A673 (cell line): Measurements from ENCODE around the gene RPP25L. TPM values are rescaled to one million over a fixed set of nuclear protein-coding genes. Genes with fewer than 3 reads are reported as not detected.

Experiments used
- BruUV-seq: library from RNA; stranded (reverse); fragments of 400-500 nt; replicated peaks from 2 replicates; lab custom pipeline; 2021; lab: Mats Ljungman, UMichigan
- CTCF ChIA-PET: fragments of 300-600 bp; sonication (Branson Sonifier 250); formaldehyde crosslinking; loops from one replicate; lab custom pipeline; 2022; ENCODE audit warnings: antibody characterized with exemption; lab: Charles Lee
- POLR2A ChIA-PET: fragments of 300-600 bp; sonication (Branson Sonifier 250); formaldehyde crosslinking; loops from one replicate; lab custom pipeline; 2022; ENCODE audit warnings: antibody characterized with exemption; ENCODE audit not compliant: low non-redundant PET; lab: Charles Lee
- DNase-seq: peaks from one replicate; pipeline ENCODE4 v3.0.0-alpha.2; 2015; ENCODE audit warnings: low spot score
- H3K27ac ChIP-seq: fragments of 200-600 bp; sonication (generic); 2 replicates; pipeline ENCODE4 v1.5.1; 2016; ENCODE audit warnings: mixed run types, low read depth, mild to moderate bottlenecking, mixed read lengths, antibody characterized with exemption, low read length; ENCODE audit not compliant: poor library complexity, severe bottlenecking
- H3K27me3 ChIP-seq: fragments of 200-600 bp; sonication (generic); replicated peaks from 2 replicates; pipeline ENCODE4 v1.6.1; 2017; ENCODE audit warnings: mixed run types, low read depth, mild to moderate bottlenecking, mixed read lengths, antibody characterized with exemption, low read length; ENCODE audit not compliant: insufficient read depth, poor library complexity
- H3K36me3 ChIP-seq: fragments of 200-600 bp; sonication (generic); 2 replicates; pipeline ENCODE4 v1.6.1; 2016; ENCODE audit warnings: mixed run types, mild to moderate bottlenecking, mixed read lengths, antibody characterized with exemption, low read length; ENCODE audit not compliant: insufficient read depth, poor library complexity, severe bottlenecking
- H3K4me1 ChIP-seq: fragments of 200-600 bp; sonication (generic); 2 replicates; pipeline ENCODE4 v1.6.1; 2017; ENCODE audit warnings: mixed run types, mild to moderate bottlenecking, mixed read lengths, antibody characterized with exemption, low read length; ENCODE audit not compliant: insufficient read depth, poor library complexity, severe bottlenecking
- H3K4me3 ChIP-seq: fragments of 200-600 bp; sonication (generic); 2 replicates; pipeline ENCODE4 v1.5.1; 2016; ENCODE audit warnings: low read depth, mixed run types, mild to moderate bottlenecking, mixed read lengths, low read length; ENCODE audit not compliant: poor library complexity, severe bottlenecking
- H3K9me3 ChIP-seq: fragments of 200-600 bp; sonication (generic); 2 replicates; pipeline ENCODE4 v1.6.1; 2016; ENCODE audit warnings: mixed run types, low read depth, mild to moderate bottlenecking, mixed read lengths, antibody characterized with exemption, low read length; ENCODE audit not compliant: poor library complexity, severe bottlenecking
- CTCF ChIP-seq: fragments of 300-800, 200-600 bp; sonication (generic); conservative IDR thresholded peaks from 2 replicates; pipeline ENCODE4 v1.5.1; 2017; ENCODE audit warnings: low read depth, mild to moderate bottlenecking, antibody characterized with exemption, low read length, moderate library complexity, mixed read lengths
- EZH2 ChIP-seq: fragments of 200-600 bp; sonication (generic); IDR thresholded peaks from 2 replicates; pipeline ENCODE4 v1.6.1; 2017; ENCODE audit warnings: borderline replicate concordance, low read depth, mild to moderate bottlenecking, mixed read lengths, antibody characterized with exemption, low read length; ENCODE audit not compliant: poor library complexity, severe bottlenecking
- intact Hi-C: fragments of 100-400 bp; cut with micrococcal nuclease; formaldehyde crosslinking; loops from one replicate; pipeline ENCODE4 v1.10.0; 2022; ENCODE audit not compliant: unreplicated experiment
- total RNA-seq: library from RNA; stranded (reverse); gene quantifications from 2 replicates; pipeline ENCODE4 v1.2.3, GENCODE V29; 2021

Gene RPP25L
- total RNA-seq, 1 experiment from 2014 or later: 19.7 TPM

DNA sequence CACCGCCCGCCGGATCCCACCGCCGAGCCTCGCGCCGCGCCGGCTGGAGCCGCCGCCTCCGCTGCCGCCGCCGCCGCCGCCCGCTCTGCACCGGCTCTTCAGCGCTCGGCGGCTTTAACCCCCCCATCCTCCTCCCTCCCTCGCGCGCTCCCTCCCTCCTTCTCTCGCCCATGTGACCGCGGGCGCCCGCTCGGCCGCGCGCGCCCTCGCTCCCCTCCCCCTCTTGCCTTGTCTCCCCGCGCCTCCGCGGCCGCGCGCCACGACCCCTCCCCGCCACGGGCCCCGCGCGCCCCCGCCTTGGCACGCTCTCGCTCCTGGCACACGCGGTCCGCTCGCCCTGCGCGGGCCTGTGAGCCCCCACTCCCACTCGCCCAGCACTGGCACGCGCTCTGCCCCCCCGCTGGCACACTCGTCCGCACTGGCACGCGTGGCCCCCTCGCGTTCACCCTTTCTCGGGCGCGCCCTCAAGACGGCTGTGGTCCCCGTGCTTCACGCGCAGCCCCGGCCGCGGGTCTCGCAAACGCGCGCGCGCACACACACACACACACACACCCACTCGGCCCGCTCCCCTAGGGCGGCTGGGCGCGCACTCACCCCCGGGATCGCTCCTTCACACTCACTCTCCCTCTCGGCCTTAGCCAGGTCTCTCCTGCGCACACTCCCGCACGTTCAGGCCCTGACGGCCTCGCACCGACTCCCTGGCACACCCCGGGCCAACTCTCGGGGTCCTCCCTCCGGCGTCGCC, 22.1 kb downstream of the RPP25L start, which contains the start of gene CNTFR:
Gene CNTFR (minus strand): TSS at position 89 of the 745 bp plus-strand sequence. CDS start 20,743 bp downstream, outside the sequence.
- Histone ChIP-seq H3K4me1 (peaks cover 15% of the 10 kb centered on the region), H3K4me3 (peak within 1 kb of the TSS; percentile 60), H3K27me3 (peaks cover 45% of the 10 kb centered on the region), H3K36me3 (no peaks in the 10 kb centered on the region), H3K27ac (peak within 1 kb of the TSS; percentile 49), H3K9me3 (no peaks in the 10 kb centered on the region)
- ChIA-PET CTCF (interaction anchor here (0.8 kb wide), 1 partner anchor 185 kb away, joined by 3 read pairs; no protein-coding TSS in a partner anchor), POLR2A (no interaction called here)
- intact Hi-C loops: loop anchor here (2.0 to 5.0 kb wide), 3 partner anchors 153 to 258 kb away; no protein-coding TSS in a partner anchor
- DNase-seq: peak; percentile 58
- no peak for TF ChIP-seq EZH2
- TF ChIP-seq CTCF: no peak
- BruUV-seq: no TSS peak

GRCh38 chr9:34588671-34589635, 22.9 kb downstream of the RPP25L start:
- POLR2A ChIA-PET: no interaction called here
- no TSS peak for BruUV-seq
- Histone ChIP-seq H3K9me3 (no peaks in the 10 kb centered on the region), H3K27me3 (peaks cover 45% of the 10 kb centered on the region), H3K4me3 (peak overlapping the region; percentile 60), H3K36me3 (no peaks in the 10 kb centered on the region), H3K4me1 (peaks cover 15% of the 10 kb centered on the region), H3K27ac (no peak overlapping the region)
- no peak for TF ChIP-seq EZH2
- no peak for TF ChIP-seq CTCF
- CTCF ChIA-PET: interaction anchor here (0.8 to 1.3 kb wide), 2 partner anchors 184 to 185 kb away, joined by 3 to 4 read pairs; no protein-coding TSS in a partner anchor
- DNase-seq: no peak
- intact Hi-C loops: no loop called here

GRCh38 chr9:34587271-34587670, 24.6 kb downstream of the RPP25L start:
- intact Hi-C loops: no loop called here
- no peaks in the 10 kb centered on the region for H3K9me3 ChIP-seq
- no TSS peak for BruUV-seq
- ChIA-PET CTCF (interaction anchor here (0.8 to 1.2 kb wide), 2 partner anchors 39 to 208 kb away, joined by 3 read pairs; no protein-coding TSS in a partner anchor), POLR2A (no interaction called here)
- peaks cover 15% of the 10 kb centered on the region for H3K4me1 ChIP-seq
- TF ChIP-seq EZH2 (no peak), CTCF (no peak)
- no peak for DNase-seq
- H3K27ac ChIP-seq: no peak overlapping the region
- no peak overlapping the region for H3K4me3 ChIP-seq
- no peaks in the 10 kb centered on the region for H3K36me3 ChIP-seq
- peaks cover 39% of the 10 kb centered on the region for H3K27me3 ChIP-seq
